Activated CD8-positive, alpha-beta memory T cell treated with anti-CD3 and anti-CD28 coated beads for 1 hour (primary cell): ENCODE measurements around the gene TP53BP2.

ENCODE experiments used
- DNase-seq, 2 donors: peaks; one replicate each; pipeline ENCODE4 v3.0.0-alpha.2; 2020; ENCODE audit warnings: low read depth in 1 of 2; ENCODE audit errors: extremely low read depth in 1 of 2

TP53BP2 gene

DNA sequence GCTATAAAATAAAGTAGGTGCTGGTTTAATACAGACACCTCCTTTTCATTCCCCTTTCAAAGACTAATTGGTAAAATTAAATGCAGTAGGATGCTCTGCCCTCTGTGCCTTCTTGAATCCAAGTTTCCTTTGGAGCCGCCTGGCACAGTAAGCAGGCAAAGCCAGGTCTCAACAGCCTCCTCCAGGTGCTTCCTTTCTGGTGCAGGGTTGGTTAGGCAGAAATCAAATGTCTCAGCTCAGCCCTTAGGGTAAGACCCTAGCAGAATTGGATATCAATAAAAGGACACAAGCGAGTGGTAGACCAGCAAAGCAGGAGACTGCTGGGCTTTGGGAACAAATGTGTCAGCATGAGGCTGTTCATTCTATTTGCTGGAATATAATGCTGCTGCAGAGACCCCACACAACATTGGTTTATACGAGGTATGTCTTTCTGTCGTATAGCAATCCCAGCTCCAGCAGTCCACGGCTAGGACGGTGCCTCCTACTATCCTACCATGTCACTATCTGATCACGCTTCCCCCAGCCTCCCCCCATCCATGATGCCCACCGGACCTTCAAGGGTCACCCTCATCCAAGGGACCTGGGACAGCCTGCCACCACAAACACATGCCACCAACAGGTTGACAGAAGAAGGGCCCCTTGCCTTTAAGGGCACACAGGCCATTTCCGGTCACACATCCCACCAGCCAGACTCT is 75.0 kb downstream of the TP53BP2 start:
- no peak for DNase-seq

DNA sequence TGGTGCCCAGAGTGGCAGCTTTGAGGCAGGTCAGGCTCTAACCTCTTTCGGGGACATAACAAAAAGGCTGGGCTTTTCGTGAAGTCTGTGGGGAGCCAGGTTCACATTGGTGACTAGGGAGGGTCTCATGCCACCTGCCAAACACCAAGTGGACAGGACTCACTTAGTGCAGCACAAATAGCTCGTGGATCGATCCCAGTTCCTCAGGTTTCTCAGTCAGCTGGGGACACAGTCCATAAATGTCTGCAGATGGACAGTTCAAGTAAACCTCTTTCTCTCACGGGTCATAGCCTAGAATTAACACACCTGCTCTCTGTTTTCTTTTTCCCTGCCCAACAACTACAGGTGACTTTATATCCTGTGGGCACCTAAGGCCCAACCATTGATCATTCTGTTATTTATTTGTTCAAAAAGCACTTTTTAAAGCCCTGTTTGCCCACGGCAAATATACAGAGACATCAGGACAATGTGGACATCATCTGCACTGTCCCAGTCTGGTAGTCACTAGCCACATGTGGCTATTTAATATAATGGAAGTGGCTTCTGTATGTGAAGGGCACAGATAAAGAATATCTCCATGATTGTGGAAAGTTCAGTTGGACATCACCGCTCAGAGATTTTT is 79.9 kb downstream of the TP53BP2 start:
- no peak for DNase-seq

DNA sequence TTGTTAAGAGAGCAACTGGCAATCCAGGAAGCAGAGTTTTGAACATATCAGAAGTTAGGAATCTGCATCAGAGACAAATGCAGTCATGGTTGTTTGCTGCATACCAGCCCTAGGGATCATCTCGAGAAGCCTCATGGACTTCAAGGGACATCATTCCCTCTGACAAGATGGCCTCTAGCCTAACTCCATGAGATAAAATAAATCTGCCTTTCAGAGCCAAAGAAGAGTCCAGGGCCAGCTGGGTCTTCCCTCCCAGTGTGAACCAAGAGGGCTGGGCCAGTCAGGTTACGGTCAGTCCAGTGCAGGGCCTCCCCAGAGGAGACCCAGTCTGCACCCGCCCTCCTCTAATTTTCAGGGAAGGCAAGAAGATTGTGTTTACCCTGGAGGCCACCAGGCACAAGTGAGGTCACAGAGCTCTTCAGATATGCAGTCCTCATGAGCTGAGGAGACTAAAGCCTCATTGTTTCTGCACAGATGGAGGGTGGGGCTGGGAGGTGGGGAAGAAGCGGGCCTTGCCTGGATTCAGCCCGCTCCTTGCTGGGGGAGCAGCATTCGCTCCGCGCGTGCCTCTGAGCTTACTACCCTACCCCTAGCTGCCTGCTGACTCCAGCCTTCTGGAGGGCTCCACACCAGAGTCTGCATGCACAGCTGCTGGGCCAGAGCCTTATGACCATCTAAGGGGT is 80.6 kb downstream of the TP53BP2 start:
- DNase-seq, result no peak

DNA sequence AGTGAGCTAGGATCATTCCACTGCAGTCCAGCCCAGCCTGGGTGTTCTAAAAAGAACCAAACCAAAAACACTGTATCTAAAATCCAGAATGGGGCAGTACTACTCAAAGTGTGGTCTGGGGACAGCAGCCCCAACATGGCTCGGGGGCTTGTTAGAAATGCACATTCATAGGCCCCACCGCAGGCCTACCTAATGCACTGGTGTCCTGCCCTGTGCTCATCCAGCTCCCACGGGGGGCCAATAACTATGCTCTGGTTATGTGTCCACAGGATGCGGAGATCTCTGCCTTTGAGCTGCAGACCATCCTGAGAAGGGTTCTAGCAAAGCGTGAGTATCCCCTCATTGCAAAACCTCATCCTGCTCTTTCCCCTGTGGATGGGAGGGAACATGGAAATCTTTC is 81.9 kb downstream of the TP53BP2 start:
- no peak for DNase-seq

DNA sequence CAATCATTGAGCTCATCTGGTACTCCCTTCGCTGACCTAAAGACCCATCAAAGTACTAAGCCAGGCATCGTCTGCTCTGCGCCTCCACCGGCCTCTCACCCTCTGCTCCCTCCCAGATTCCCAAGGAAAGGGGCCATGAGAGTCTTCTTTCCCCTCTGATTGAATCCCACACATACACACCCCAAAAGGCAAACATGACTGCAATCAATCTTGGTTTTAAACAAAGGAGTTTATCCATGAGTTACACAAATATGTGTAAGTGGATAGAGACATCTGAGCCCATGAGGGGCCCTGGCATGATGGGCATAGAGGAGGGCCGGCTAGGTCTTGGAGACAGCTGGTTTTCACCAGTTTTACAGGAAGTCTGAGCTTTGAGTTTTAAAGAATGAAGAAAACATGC is 82.5 kb downstream of the TP53BP2 start:
- DNase-seq, result no peak

DNA sequence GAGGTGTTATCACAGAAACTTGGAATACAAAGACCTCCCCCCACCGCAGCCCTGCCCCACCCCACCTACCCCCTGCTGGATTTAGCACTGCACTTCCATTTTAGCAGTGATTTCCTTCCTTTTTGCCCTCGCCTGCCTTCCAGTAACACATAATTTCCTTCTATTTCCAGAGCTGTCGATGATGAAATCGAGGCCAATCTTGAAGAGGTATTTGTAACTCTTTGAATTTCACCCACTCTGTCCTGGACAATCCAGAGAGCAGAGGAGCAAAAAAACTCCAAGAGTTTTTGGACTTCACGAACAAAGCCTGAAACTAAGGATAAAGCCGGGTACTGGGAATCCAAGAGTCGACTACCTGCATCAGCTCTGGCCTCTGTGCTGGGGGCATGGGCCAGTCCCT is 84.3 kb downstream of the TP53BP2 start:
- DNase-seq, result no peak

DNA sequence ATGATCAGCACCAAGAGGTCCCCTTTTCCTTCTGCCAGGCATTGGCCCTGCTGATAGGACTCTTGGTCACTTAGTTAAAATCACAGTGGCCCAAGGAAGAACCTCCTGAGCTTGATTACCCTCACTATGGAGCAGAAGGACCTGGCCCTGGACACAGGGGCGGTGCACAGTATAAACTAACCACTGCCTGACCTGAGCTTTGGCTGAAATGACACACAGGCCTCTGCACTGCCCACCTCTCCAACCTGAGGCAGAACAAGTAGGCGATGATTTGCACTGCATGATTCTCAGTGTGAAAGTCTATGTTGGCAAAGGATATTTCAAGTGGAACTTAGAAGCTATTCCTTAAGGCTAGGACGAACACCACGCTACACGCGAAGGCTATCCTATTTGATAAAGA is 84.9 kb downstream of the TP53BP2 start:
- DNase-seq, result no peak

DNA sequence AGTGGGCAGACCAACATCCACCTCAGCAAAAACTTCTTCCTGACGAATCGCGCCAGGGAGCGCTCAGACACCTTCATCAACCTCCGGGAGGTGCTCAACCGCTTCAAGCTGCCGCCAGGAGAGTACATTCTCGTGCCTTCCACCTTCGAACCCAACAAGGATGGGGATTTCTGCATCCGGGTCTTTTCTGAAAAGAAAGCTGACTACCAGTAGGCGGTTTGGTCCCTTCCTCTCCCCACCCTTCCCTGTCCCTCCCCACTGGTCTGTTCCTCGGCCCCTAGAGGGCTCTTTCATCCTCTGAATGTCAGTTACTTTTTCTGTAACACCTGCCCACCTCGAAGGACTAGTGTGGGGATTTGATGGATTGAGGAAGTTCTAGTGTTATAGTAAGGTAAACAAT is 86.5 kb downstream of the TP53BP2 start:
- no peak for DNase-seq

DNA sequence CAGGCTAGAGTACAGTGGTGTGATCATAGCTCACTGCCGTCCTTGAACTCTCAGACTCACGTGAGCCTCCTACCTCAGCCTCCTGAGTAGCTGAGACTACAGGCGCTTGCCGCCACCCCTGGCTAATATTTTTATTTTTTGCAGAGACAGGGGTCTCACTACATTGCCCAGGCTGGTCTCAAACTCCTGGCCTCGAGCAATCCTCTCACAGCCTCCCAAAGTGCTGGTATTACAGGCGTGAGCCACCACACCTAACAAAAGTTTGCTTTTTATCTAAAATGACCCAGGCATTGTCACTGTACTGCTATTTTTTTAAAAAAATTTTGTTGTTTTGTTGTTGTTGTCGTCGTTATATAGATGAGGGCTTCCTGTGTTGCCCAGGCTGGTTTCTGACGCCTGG is 87.0 kb downstream of the TP53BP2 start:
- no peak for DNase-seq

DNA sequence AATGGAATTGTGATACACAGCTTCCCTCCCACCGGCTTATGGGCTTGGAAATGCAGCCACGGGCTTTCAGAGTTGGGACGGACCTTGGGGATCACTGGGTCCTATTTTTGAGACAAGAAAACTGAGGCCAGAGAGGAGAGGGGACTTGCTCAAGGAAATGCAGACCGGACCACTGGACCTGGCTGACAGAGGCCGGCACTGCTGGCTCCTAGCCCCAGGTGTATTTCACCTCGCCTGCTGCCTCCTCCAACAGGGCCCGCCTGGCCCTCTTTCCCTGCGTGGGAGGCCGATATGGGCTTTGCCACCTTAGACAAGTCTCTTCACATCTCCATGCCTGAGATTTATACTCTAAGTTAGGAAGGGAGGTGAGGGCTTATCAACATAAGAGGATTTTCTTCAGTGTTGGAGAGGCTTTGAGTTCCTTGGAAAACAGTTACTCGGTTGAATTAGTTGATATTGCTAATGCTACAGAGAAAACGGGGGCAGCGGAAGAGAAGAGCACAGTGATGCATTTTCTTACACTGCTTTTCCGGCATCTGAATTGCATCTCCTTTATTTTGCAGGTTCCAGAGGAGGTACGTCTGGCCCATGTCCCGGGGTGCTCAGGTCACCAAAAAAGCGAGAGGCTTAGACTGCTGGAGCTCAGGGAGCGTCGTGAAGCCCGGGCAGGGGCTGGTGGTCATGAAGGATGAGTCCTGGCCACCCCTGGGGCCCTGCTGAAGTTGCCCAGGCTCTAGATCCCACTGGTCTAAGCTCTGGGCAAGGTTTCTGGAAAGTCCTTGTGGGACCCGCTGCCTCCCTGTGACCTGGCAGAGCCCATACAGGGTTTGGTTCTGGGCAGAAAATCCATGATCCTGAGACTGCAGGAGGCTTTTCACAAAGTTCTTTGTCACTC is 88.7 kb downstream of the TP53BP2 start:
- DNase-seq, result no peak

DNA sequence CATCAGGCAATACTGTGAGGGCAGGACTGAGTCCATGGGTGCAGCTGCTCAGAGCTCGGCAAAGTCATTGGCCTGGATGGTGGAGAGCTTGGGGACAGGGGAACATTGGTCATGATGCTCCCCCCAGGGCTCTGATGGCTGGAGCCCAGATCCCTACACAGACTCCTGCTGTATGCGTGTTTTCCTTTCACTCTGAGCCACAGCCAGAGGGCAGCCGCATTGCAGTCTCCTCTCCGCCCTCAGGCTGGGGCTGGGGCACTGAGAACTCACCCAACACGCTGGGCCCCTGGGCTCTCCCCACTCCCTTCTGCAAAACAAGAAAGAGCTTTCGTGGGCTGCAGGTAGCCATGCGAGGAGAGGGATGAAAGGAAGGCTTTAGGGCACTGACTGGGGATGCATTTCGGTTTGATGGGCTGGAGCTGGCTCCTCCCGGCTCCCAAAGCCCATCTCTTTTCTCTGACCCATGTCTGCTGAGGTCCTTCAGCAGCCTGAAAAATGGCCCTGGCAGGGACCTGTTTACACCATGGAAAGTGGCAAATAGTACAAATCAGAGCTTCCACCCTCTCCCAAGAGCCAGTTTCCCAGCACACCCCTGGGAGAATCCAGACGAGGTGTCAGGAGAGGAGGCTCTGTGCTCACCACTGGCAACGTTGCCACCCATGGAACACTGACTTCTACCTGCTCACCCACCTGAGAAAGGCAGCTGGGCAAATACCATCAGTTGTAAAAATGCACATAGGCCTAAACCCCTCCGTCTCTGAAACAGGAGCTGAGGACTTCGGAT is 89.6 kb downstream of the TP53BP2 start:
- no peak for DNase-seq

DNA sequence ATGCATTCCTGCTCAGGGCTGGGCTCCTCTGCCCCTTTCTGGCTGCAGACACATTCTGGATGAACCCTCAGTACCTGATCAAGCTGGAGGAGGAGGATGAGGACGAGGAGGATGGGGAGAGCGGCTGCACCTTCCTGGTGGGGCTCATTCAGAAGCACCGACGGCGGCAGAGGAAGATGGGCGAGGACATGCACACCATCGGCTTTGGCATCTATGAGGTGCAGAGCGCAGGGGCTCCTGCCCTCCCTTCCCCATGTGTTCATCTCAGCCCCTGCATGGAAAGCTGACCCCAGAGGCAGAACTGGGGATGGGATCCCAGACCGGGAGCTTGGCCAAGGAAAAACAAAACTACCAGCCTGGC is 90.3 kb downstream of the TP53BP2 start:
- no peak for DNase-seq

DNA sequence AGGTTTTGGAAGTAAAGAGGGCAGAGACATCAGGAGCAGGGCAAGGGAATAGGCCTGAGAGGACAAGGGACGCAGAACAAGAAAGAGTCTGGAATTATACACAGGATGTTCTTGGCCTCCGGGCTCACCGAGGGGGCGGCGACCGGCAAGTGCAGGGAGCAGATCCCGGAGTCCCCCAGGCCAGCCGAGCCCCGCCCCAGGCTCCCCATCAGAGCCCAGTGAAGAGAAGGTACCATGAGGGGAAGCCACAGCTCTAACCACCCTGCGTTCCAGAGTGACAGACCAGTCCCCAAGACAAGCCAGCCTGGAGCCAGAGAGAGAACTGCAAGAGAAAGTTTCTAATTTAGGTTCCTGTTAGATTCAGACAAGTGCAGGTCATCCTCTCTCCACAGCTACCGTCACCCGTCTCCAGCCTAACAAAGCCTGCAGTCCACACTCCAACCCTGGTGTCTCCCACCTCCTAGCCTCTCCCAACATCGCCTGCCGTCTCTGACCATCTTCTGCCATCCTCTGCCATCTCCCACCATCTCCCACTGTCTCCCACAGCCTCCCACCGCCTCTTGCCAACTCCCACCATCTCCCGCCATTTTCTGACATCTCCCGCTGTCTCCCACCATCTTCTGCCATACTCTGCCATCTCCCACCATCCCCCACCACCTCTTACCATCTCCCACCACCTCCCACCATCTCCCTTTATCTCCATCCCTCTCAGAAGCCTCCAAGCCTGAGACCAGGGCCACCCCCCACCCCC is 90.9 kb downstream of the TP53BP2 start:
- DNase-seq, result no peak

DNA sequence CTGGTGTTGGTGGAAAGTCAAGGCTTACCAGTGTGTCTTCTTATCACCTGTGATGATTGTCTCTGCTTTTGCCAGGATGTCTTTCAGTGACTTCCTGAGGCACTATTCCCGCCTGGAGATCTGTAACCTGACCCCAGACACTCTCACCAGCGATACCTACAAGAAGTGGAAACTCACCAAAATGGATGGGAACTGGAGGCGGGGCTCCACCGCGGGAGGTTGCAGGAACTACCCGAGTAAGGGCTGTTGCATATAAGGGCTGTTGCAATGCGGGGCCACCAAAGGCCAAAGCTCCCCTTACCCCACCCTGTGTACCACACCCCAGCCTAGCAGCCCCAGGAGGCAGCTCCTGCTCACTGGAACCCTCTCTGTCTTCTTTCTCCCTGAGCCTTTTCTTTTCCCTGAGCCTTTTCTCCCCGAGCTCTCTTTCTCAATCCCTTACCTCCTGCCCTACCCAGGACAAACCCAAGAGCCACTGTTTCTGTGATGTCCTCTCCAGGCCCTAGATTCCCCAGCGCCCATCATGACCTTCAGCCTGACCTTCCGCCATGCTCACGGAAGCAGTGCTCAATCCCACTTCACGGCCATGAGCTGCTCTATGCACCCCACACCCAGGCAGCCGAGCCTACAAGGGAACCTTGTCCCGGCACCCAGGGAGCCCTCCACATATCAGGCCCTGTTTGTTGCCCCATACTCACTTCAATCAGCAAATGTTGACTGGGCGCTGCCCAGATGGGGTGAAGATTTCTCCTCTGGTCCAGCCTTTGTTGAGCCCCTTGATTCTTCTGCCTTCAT is 92.8 kb downstream of the TP53BP2 start:
- DNase-seq, result no peak

DNA sequence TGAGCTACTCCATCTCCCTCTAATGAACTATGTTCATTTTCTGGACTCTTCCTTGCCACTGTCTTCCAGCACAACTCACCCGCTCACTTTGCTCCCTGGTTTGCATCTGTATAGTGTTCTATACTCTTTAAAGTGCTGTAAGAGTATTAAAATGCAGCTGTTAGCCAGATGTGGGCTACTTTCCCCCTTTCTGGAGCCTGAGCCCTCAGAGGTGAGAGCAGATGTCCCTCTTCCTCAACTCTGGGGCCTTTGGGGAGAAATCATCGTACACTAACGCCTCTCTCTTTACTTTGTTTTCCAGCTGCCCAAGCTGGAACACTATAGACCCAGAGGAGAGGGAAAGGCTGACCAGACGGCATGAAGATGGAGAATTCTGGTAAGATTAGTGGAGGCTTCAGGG is 94.1 kb downstream of the TP53BP2 start:
- DNase-seq, result no peak

DNA sequence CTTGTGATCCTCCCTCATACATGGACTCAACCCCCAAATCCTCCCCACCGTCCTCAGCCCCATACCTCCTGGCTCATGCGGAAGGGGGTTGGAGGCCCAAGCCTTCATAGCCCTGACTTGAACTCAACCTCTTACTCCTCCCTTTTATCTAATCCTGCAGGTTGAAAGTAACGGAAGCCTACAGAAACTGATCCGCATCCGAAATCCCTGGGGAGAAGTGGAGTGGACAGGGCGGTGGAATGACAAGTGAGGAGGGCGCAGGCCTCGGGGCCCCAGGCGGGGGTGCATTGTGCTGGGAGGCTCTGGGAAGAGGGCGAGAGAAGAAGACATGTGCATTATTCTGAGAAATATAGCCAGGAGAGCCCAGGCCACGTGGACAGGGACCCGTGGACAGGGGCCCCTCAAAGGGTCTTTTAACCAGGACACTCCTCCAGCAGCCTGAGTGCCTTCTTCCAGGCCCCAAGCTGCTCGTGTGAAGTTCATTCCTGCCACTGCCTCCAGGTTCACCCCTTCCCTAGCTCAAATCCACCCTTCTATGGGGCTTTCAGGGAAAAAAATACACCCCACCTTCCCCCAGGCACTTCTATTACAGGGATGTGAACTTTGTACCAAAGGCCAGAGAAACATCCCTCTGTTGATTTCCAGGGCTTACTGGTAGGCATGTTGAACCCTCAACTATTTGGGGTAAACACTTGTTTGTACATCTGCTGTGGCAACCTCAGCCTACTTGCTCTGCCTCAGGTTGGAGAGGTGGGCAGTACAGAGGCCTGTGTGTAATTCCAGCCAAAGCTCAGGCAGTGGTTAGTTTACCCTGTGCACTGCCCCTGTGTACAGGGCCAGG is 94.8 kb downstream of the TP53BP2 start:
- no peak for DNase-seq

DNA sequence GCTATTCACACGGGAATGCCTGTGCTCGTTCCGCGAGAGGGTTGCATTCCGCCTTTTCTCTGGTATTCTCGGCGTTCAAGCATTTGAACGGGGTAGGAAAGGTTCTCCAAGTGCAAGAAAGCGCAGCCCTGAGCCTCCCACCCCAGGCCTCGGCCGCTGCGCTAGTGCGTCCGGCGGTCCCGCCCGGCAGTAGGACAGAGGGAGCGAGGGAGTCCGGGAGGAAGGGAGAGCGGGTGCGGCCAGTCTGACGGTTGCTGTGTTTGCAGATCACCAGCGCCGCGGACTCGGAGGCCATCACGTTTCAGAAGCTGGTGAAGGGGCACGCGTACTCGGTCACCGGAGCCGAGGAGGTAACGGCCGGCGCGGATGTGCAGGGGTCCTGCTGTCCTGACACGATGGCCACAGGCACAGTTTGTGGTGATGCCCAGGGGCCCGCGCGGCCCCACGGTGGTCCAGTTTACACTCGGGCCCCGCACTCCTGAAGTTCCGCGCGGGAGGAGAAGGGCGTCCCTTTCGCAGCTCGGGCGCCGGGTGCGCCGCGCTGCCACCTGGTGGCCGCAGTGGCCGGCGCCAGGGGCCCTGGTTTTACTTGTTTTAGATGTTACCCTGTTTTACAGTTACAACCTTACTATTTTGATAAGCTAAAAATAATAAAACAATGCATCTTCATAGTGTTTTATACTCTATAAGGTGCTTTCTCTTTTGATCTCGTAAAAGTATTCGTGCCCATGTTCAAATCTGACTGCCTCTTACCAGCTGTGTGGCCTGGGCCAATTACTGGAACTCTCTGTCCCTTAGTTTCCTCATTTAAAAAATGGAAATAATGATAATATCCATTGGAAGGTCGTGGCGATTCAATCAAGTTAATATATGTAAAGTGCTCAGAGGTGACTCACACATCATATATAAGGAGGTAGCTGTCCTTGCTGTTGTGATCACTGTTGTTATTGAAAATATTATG is 96.7 kb downstream of the TP53BP2 start:
- DNase-seq, result peak; percentile 7 to 36
